GM19452 (cell line): Measurements from ENCODE around the gene GIGYF2.

Experiments used
- ATAC-seq: cut with Tn5 transposase; IDR thresholded peaks from one replicate; pipeline ENCODE4 v1.9.1; 2021; ENCODE audit not compliant: unreplicated experiment

The GIGYF2 gene

DNA sequence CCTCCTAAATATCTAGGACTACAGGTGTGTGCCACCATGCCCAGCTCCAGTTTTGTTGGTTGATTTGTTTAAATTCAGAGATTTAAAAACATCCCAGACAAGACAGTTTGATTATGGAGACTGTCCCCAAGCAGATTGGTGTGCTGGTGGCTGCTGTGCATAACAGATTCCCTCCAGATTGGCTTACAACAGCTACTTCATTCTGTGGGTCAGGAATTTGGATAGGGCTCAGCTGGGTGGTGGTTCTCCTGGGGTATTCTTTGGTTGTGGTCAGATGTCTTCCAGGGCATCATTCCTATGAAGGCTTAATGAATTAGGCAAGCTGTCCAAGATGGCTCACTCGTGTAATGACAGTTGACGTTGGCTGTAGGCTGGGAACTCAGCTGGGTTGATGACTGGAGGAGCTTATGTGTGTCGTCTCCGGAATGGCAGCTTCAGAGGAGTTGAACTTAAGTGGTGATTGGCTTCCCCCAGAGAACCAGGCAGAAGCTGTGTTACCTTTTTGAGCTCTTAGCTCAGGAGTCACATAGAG is 162.3 kb downstream of the GIGYF2 start:
- ATAC-seq: no peak

DNA sequence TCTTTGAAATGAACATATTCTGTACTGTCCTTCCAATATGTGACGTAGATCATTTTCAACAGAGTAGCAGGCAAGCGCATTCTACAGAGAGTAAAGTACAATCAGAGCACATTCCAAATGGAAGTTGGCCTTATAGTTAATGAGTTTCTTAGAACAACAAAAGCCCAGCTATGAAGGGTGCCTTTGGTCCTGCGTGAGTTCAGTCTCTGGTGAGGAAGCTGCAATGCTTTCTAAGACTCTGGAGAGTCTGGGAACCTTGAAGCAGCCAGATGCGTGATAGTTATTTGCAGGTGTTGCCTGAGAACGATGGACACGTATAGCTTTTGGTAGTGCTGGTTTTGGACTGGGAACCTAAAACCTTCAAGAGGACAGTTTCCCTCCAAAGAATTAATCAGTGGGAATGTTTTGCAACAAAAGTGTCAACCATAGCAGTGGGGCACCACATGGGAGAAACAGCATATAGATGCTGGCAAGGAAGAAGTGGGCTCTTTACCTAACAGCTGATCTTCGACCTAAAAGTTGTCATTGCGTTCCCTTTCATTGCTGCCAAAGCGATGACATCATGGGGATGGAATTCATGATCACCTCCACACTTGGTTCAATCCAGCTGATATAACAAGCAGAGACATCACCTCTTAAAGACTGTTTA is 163.6 kb downstream of the GIGYF2 start:
- no peak for ATAC-seq

DNA sequence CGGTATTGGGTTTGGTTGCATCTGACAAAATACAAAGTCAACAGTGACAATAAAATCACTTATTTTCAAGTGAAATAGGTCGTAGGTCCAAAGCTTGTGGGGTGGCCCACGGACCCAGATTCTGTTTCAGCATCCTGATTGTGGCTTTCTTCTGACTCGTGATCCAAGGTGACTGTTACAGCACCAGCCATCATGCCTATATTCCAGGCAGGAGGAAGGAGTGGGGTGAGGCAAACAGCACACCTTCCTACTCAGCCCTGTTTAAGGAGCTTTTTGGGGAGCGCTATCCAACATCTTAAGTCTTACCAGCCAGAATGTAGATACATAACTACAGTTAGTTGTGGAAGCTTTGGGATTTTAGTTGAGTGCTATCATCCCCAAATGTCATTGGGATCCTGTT is 164.2 kb downstream of the GIGYF2 start:
- no peak for ATAC-seq

DNA sequence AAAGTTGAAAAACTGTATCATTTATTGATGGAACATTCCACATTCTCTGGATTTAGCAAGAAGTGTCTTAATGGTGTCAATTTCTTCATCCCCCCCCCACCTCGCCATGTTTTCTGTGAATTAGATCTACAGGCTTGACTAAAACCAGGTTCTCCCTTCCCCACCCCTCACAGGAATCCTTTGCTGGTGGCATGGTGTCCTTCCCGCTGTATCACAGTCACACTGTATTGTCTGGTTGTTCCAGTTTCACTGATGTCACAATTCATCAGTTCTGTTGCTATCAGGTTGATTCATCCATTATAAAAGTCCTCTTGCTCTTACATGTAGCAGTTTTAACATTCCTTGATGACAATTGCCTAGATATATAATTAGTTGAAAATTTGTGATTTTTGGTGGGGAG is 166.9 kb downstream of the GIGYF2 start:
- ATAC-seq: no peak

GRCh38 chr2:232865165-232865564 is 168.0 kb downstream of the GIGYF2 start:
- ATAC-seq: no peak

DNA sequence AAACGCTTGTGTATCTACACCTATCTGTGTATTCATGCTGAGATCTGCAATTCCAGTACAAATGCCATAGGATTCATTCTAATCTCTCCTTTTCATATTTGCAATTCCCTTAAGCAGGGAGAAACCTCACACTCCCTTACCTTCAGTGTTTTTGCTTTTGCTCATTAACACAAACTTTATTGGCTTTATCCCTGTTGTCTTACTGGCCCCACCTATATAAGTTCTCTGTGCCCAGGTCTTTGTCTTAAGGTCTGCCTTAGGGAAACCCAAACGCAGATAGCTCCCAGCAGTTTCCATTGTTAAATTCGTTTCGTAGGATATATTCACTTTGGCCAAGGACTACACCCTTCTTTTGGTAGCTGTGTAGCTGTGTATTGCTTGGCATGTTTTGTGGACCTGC is 169.0 kb downstream of the GIGYF2 start:
- no peak for ATAC-seq

- ATAC-seq: no peak
These were observed 172.2 kb downstream of the GIGYF2 start for GRCh38 chr2:232869138-232870017.

- no peak for ATAC-seq
These were observed 173.1 kb downstream of the GIGYF2 start, which contains the start of gene SNORC for GRCh38 chr2:232870018-232870765. TSS of gene SNORC (plus strand) at chr2:232870264. CDS start at chr2:232870342, 78 bp downstream.

DNA sequence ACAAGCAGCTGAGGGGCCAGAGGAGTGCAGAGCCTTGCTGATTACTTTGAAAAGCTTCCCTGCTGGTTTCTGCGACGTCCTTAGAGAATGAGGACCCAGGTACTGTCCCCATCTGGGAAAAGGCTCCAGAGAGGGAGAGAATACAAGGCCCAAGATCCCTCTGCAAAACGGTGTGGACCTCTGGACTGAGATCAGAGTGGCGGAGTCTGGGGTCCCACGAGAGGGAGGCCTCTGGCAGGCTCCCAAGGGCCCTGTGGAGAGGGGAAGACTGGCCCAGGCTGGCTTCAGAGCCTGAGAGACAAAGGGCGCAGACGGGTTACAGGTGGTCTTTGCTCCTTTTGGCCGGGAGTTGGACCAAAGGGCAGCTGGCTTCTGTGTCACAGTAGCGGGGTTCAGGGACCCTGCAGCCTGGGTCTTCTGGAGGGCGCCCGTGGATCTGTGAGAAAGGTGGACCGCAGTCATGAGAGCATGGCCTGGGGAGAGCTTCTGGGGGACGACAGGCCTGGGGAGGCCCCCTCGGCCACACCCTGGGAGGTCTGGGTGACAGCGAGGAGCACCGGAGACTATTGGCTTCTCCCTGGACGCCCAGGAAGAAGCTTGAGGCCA is 173.7 kb downstream of the GIGYF2 start:
- ATAC-seq: no peak

DNA sequence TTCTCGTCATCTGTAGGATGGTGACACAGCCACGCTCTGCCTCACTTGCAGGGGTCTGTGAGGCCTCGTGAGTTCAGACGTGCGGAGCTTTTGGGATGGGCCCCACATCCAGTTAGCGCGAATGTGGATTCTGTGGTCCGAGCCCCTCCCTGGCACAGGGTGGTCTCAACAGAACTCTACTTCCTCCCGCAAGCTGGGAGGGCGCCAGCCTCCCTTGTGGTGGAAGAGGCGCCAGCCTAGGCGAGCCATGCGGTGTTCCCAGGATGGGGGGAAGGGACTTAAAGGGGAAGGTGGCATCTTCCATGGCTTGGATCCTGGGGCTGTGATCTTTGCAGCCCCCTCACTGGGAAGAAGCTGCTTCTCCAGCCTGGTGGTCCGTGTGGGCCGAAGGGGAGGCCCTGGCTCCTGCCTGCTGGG is 174.3 kb downstream of the GIGYF2 start:
- no peak for ATAC-seq

GRCh38 chr2:232871835-232872736 is 175.0 kb downstream of the GIGYF2 start:
- ATAC-seq: no peak

GRCh38 chr2:232872826-232873225 is 175.7 kb downstream of the GIGYF2 start:
- ATAC-seq: no peak

- no peak for ATAC-seq
These were observed 176.3 kb downstream of the GIGYF2 start for GRCh38 chr2:232873292-232873908.

- no peak for ATAC-seq
These were observed 176.9 kb downstream of the GIGYF2 start for GRCh38 chr2:232873909-232874641.

DNA sequence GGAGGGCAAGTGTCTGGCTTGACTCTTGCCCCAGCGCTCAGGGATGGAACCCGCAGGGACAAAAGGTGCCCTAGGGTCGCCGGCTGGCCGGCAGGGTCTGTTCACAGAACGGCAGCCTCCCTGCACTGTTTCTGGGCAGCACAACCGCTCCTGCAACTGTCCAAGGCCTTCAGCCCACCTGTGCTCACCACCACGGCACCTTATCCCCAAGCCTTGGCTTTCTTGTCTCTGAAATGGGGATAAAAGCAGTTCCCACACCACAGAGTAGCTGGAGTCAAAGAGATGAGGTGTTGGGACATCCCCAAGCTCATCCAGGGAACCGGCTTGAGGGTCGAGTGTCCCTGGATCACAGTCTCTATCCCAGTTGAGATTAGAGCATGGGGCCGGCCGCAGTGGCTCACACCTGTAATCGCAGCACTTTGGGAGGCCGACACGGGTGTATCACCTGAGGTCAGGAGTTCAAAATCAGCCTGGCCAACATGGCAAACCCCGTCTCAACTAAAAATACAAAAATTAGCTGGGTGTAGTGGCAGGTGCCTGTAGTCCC is 177.6 kb downstream of the GIGYF2 start:
- no peak for ATAC-seq

GRCh38 chr2:232875256-232876121 is 178.4 kb downstream of the GIGYF2 start:
- no peak for ATAC-seq

DNA sequence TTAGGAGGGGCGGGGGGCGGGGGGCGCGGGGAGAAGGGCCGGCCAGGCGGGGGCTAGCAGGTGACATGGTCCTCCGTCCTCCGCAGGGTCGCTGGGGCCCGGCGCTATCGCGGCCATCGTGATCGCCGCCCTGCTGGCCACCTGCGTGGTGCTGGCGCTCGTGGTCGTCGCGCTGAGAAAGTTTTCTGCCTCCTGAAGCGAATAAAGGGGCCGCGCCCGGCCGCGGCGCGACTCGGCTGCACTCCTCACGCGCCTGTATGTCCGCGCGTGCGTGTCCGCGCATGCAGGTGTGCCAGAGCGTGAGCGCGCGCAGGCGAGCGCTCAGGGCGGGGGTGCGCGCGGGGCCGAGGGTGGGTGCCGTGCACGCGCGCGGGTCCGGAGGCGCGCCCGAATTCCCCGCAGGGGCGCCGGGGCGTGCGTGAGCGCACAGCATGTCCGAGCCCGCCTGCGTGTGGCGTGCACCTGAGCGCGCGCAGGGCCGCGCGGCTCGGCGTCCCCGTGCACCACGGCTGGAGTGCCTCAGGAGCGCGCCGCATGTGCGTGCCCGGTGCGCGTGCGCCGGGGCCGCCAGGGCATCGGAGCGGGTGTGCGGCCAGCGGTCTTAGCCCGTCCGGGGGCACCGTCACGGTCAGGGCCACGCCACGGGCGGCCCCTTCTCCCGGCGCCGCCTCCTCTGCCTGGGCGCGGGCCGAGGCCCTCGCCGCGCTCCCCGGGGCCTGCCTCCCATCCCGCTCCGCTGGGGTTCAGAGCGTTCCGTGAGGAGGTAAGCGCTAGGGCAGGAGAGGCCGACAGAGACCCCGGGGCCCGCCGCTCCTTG is 179.2 kb downstream of the GIGYF2 start:
- peak; percentile 45 for ATAC-seq
